Loucy (cell line): ENCODE results near the gene ARF5.

ENCODE experiments used
- H2AFZ ChIP-seq: fragments of 200-600 bp; sonication (generic); 2 replicates; pipeline ENCODE4 v1.6.0; 2016; ENCODE audit warnings: antibody characterized with exemption, mild to moderate bottlenecking, low read length, moderate library complexity
- H3F3A ChIP-seq: fragments of 200-600 bp; 2 replicates; pipeline ENCODE4 v1.6.0; 2016; ENCODE audit warnings: antibody characterized with exemption, low read depth, mild to moderate bottlenecking
- H3K27me3 ChIP-seq: fragments of 200-600 bp; sonication (generic); 2 replicates; pipeline ENCODE4 v1.6.1; 2014; ENCODE audit warnings: low read length, mild to moderate bottlenecking; ENCODE audit not compliant: insufficient read depth, poor library complexity, severe bottlenecking
- H3K36me3 ChIP-seq: fragments of 200-600 bp; sonication (generic); 2 replicates; pipeline ENCODE4 v1.6.1; 2016; ENCODE audit warnings: low read length; ENCODE audit not compliant: insufficient read depth
- H3K4me1 ChIP-seq: fragments of 200-600 bp; sonication (generic); 2 replicates; pipeline ENCODE4 v1.5.1; 2014; ENCODE audit warnings: low read length, mild to moderate bottlenecking; ENCODE audit not compliant: insufficient read depth, poor library complexity, severe bottlenecking
- H3K4me2 ChIP-seq: fragments of 200-600 bp; sonication (generic); 2 replicates; pipeline ENCODE4 v1.6.0; 2014; ENCODE audit warnings: antibody characterized with exemption, low read length, low read depth, mild to moderate bottlenecking; ENCODE audit not compliant: poor library complexity, severe bottlenecking
- H3K4me3 ChIP-seq: fragments of 200-600 bp; sonication (generic); 2 replicates; pipeline ENCODE4 v1.5.1; 2014; ENCODE audit warnings: low read length, mild to moderate bottlenecking, mixed read lengths; ENCODE audit not compliant: poor library complexity, severe bottlenecking
- H3K79me2 ChIP-seq: fragments of 200-600 bp; sonication (generic); 2 replicates; pipeline ENCODE4 v1.6.1; 2014; ENCODE audit warnings: low read length; ENCODE audit not compliant: insufficient read depth
- H3K9ac ChIP-seq: fragments of 200-600 bp; sonication (generic); 2 replicates; pipeline ENCODE4 v1.6.0; 2014; ENCODE audit warnings: mild to moderate bottlenecking, low read depth, low read length, moderate library complexity; ENCODE audit not compliant: poor library complexity, severe bottlenecking
- H3K9me2 ChIP-seq: fragments of 200-600 bp; sonication (generic); replicated peaks from 2 replicates; pipeline ENCODE4 v1.6.1; 2016; ENCODE audit warnings: low read depth, low read length, mixed read lengths
- H3K9me3 ChIP-seq: fragments of 200-600 bp; sonication (generic); 2 replicates; pipeline ENCODE4 v1.6.1; 2014; ENCODE audit warnings: mild to moderate bottlenecking, antibody characterized with exemption, low read length, low read depth; ENCODE audit not compliant: insufficient read depth
- H4K20me1 ChIP-seq: fragments of 200-600 bp; sonication (generic); 2 replicates; pipeline ENCODE4 v1.6.0; 2014; ENCODE audit warnings: antibody characterized with exemption, low read length, mild to moderate bottlenecking; ENCODE audit not compliant: insufficient read depth, poor library complexity, severe bottlenecking
- CTCF ChIP-seq: fragments of 200-600 bp; sonication (generic); conservative IDR thresholded peaks from 2 replicates; pipeline ENCODE4 v1.5.1; 2014; ENCODE audit warnings: mild to moderate bottlenecking, antibody characterized with exemption, low read length
- EZH2phosphoT487 ChIP-seq: fragments of 200-600 bp; IDR thresholded peaks from 2 replicates; pipeline ENCODE4 v1.6.1; 2018; ENCODE audit warnings: antibody characterized with exemption, mild to moderate bottlenecking, moderate library complexity, borderline replicate concordance

Gene ARF5

DNA sequence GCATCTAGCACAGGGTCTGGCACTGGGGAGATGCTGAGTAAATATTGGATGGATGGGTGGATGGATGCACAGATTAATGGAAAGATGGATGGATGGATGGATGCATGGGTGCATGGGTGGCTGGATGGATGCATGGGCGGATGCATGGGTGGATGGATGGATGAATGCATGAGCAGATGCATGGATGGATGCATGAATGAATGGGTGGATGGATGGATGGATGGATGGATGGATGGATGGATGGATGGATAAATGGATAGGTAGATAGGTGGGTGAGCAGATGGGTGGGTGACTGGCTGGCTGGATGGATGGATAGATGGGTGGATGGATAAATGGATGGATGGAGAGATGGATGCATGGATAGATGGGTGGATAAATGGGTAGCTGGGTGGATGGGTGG, 24.1 kb downstream of the ARF5 start:
- Histone ChIP-seq H3K79me2 (no peaks in the 10 kb centered on the region), H3K4me3 (no peak overlapping the region), H3K9ac (no peak overlapping the region), H3K36me3 (no peaks in the 10 kb centered on the region), H3K27me3 (peaks cover 12% of the 10 kb centered on the region), H3K4me2 (no peak overlapping the region), H3K9me3 (peaks cover 2% of the 10 kb centered on the region; the same call in 1 of the 2 replicates), H3K4me1 (no peaks in the 10 kb centered on the region), H3K9me2 (no peaks in the 10 kb centered on the region), H2AFZ (no peak overlapping the region), H4K20me1 (no peaks in the 10 kb centered on the region), H3F3A (no peaks in the 10 kb centered on the region)
- TF ChIP-seq CTCF (no peak), EZH2phosphoT487 (no peak)

DNA sequence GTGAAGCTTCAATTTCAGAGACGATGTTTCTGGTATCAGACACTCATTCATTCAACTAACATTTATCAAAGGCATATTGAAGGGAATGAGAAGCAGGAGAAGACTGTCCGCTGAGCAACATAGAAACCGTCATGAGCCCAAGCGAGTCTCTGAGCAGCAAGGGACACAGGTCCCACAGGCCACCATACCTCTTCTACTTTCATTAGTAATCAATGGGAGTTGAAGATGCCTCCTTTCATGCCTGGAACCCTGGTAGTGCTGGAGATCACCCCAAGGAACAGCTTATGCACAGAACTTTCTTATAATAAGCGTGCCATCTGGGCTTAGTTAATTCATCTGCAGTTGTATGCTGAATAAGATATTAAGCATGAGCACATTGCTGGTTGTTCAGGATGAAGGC, 28.5 kb downstream of the ARF5 start:
- H3K79me2 ChIP-seq, result no peaks in the 10 kb centered on the region
- H3K9ac ChIP-seq, result no peak overlapping the region
- H3K36me3 ChIP-seq, result no peaks in the 10 kb centered on the region
- no peak overlapping the region for H3K4me3 ChIP-seq
- H3F3A ChIP-seq, result no peaks in the 10 kb centered on the region
- H4K20me1 ChIP-seq, result no peaks in the 10 kb centered on the region
- peaks cover 29% of the 10 kb centered on the region for H3K27me3 ChIP-seq
- TF ChIP-seq EZH2phosphoT487, result no peak
- no peak for TF ChIP-seq CTCF
- H3K4me1 ChIP-seq, result no peaks in the 10 kb centered on the region
- H3K4me2 ChIP-seq, result no peak overlapping the region
- no peak overlapping the region for H2AFZ ChIP-seq
- H3K9me2 ChIP-seq, result no peaks in the 10 kb centered on the region
- no peaks in the 10 kb centered on the region for H3K9me3 ChIP-seq

- Histone ChIP-seq H3K4me1 (no peaks in the 10 kb centered on the region), H3K4me3 (no peak within 1 kb of the TSS), H3K9me3 (no peaks in the 10 kb centered on the region), H3K4me2 (no peak within 1 kb of the TSS), H3K27me3 (peaks cover 29% of the 10 kb centered on the region), H3K9me2 (no peaks in the 10 kb centered on the region), H4K20me1 (no peaks in the 10 kb centered on the region), H3F3A (no peaks in the 10 kb centered on the region), H3K36me3 (no peaks in the 10 kb centered on the region), H2AFZ (no peak within 1 kb of the TSS), H3K9ac (no peak within 1 kb of the TSS), H3K79me2 (no peaks in the 10 kb centered on the region)
- TF ChIP-seq EZH2phosphoT487 (no peak), CTCF (no peak)
These were observed 29.8 kb downstream of the ARF5 start, which contains the start of gene PAX4 for GRCh38 chr7:127618042-127618441. PAX4 (minus strand) TSS chr7:127618142; CDS start chr7:127615928, 2,214 bp downstream.
